Inflammatory macrophage (primary cell): ENCODE results near the gene BAIAP2L2.
"Not testable (repeated sequence)": the region's sequence is repeated elsewhere in the genome, so short reads cannot be mapped to it uniquely, and the experiment has no call there.

Experiments used
- DNase-seq, 2 donors: peaks; one replicate each; pipeline ENCODE4 v3.0.0-alpha.2; 2020 to 2022

Gene BAIAP2L2

DNA sequence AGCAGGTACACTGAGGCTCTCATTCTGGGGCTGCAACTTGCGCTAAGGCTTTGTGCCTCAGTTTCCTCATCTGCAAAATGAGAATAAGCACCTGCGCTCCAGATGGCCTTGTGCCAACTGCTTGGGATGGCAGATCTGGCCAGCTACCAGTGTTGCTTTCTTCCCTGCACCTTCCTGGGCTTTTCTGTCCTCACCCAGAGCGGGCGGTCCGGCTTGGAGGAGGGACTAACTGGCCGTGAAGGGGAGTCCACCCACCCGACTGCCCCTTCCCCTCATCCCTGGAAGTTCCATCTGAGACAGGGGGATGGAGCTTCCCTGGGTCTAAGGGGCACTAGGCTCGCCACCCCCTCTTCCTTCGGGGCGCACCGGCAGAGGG, 30.0 kb downstream of the BAIAP2L2 start:
- no peak for DNase-seq

DNA sequence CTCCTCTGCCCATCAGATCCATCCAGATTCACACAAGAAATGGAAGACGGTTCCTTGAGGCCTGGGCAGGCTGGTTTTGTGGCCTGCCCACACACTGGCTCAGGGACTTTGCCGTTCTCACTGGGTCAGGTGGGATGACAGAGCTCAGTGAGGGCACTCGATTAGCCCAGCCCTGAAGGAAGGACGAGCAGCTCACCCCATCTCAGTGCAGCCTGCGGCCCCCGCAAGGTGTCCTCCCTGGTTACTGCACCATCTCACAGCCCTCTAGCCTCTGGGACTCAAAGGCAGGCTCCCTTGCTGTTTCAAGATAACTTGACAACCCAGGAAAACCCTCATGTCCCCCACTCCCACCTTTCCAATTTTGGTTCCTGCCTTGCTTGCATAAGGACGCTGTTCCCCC, 30.7 kb downstream of the BAIAP2L2 start:
- no peak for DNase-seq

DNA sequence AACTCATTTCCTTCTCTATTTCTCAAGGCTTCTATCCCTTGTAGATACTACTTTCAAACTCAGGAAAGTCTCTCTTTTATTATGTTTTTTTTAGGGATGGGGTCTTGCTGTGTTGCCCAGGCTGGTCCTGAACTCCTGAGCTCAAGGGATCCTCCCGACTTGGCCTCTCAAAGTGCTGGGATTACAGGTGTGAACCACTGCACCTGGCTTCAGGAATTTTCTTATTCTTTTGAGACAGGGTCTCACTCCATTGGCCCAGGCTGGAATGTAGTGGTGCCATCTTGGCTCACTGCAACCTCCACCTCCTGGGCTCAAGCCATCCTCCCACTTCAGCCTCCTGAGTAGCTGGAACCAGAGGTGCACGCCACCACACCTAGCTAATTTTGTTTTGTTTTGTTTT, 31.3 kb downstream of the BAIAP2L2 start:
- DNase-seq = not testable (repeated sequence)

DNA sequence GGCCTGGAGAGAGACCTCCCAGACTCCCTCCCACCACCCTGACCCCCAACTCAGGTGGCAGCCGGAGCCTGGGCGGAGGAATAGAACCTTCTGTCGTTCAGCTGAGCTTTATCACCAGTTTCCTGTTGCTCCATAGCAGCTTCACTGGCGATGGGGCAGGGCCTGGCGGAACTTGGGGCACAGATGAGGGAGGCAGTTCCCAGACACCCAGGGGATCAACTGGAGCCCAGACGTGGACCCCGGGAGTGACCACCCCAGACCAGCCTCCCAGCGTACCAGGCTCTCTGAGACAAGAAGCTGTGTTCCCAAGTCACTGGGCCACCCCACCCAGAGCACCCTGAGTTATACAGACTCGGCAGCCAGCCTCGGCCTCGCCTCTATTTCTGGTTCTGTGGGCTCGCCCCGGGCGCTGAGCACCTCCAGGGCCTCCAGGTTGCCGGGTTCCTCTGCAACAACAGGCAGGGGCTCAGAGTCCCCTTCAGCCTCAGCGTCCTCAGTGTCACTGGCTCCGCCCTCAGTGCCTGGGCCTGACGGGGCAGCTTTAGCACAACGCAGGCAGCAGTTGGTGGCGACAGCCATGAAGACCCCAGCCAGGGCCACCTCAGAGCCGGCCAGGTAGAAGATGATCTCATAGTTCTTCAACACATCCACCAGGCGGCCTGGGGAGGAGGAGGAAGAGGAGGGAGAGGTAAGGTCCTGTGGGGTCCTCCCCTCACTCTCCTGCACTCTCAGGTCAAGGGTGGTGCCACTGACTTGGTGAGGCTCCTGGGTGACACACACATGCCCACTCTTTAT, 32.2 kb downstream of the BAIAP2L2 start:
- DNase-seq = no peak

DNA sequence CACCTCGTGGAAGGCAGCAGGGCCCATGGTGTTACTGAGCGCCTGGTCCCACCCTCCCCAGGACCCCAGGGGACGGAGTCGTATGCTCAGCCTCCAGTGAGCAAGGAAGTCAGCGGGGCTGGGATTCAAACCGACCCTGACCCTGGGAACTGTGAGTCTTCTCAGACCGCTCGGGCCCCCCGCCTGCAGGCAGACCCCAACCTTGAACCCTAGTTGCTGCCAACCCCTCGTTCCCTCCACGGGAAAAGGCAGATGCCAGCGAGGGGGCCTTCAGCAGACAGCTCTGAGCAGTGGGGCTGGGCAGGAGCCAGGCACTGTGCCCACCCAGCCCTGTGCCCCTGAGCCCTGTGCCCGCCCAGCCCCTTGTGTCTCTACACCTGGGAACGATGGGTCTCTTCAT, 32.9 kb downstream of the BAIAP2L2 start:
- DNase-seq = no peak

DNA sequence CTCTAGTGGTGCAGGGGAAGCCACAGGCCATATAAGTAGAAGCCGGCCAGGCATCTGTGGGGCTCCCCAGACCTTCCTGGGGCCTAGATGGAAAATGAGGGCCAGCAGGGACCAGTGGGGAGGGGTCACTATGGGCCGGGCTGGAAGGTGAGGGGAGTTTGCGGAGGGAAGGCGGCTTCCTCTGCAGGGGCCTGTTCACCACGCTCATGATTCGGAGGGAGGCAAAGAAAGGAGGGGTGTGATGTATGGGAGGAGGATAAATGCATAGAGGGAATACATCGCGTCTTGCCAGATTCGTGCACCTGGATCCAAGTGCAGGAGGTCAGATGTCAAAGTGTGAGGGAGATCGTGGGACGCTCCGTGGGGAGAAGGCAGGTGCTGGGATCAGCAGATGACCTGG, 33.4 kb downstream of the BAIAP2L2 start:
- no peak for DNase-seq

DNA sequence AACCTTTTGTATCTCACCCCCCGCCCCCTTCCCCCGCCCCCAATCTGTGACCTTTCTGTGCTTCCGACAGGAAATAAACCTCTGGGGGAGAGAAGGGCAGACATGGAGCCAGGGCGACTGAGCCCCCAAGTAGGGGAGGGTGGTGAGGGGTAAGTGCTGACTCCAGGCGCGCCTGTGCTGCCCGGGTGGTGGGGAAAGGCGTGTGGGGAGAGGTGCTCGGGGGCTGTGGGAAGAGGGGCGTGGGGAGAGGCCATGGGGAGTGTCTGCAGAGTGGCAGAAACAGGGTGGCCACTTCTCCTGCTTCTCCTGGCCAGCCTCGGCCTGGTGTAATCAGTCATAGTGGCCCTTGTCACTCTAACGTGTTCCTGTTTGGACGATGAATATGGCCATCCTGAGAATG, 34.5 kb downstream of the BAIAP2L2 start:
- DNase-seq = no peak

DNA sequence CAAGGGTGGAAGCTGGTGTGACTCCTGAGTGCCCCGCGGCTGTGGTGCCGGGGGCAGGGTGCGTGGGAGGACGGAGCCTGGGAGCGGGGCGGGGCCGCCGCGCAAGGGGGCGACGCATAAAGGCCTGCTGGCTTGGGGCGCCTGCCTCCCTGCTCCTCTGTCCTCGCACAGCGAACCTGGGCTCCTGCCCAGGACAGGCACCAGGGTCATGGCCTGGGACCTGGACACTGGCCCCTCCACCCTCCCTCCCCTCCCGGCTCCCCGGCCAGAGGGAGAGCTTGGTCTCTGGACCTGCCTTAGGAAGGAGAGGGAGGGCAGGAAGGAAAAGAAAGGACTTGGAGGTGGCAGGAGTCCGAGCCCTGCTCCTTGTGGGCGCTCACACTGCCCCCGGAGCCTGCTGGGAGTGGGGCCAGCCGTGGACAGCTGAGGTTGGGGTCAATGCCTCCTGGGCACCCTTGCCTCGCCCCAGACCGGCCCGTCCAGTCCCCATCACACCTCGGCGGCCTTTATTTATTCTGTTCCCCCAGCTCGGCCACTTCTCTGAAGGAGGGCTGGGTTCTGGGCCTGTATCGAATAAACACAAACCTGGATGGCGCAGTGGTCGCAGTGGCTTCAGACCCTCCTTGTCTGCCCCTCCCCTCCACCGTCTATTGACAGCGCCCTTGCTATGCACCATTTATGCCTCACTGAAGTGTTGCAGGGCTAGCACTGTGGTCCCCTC, 35.2 kb downstream of the BAIAP2L2 start:
- DNase-seq = no peak

DNA sequence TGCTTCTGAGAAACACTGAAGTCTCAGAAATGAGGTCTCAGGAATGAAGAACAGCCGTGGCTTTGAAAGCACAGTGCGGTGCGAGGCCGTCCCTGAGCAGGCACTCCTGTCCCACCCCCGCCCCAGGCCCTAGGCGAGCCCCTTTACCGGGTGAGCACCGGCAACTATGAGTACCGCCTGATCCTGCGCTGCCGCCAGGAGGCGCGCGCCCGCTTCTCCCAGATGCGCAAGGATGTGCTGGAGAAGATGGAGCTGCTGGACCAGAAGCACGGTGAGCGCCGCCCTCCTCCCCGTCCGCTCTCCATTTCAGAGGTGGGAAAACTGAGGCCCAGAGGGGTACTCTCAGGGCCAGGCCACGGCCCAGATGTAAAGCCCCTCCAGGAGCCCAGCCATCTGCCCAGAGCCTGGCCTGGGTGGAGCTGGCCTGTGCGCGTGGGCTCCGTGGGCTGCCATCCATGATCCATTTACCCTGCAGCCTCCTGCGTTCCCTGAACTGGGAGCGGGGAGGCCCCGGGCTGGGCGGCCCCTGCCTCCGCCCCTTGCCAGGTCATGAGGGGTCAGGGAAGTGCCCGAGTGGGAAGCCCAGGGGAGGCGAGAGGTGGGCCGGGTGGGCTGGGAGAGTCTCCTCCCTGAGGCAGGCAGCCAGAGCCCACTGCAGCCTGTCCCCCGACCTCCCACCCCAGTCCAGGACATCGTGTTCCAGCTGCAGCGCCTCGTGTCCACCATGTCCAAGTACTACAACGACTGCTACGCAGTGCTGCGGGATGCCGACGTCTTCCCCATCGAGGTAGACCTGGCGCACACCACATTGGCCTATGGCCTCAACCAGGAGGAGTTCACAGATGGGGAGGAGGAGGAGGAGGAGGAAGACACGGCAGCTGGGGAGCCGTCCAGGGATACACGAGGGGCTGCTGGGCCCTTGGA, 36.0 kb downstream of the BAIAP2L2 start:
- no peak for DNase-seq

DNA sequence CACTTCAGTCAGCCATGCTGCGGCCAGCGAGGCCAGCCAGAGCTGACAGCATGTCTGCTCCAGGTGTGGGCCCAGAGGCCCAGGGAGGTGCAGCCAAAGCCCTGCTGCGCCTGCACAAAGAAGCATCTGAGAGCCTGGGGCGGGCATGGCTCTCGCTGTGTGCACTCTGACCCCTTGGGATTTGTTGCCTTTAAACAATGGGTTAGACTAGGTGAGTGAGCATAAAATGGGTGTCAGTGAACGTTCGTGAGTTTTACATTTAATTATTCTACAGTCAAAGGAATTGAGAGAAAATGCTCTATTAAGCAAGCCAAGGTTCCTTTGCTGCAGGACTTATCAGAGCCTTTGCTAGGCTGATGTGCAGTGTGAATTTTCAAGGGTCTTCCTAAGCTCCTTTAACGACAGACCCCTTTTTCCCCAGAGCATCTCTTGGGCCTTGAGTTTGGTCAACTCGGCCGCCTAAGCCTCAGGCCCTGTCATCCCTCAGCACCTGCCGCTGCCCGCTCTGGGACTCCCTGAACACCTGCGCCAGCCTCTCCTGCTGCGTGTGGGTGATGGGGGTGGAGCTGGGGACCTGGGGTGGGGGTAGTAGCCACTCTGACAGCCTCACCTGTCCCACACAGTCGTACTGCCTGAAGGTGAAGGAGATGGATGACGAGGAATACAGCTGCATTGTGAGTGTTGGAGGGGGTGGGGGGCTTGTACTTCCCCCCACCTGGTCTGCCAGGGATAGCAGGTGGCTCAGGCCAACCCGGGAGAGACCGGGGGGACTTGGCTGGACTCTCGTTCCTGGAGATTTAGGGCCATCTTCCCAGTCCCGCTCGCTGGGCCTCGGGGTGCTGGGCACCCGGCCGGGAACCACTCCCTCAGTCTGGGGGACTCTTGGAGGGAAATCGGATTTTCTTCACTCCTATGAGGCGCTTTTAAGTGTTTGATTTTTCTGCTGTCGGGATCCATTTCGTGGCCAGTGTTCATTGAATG, 37.0 kb downstream of the BAIAP2L2 start:
- no peak for DNase-seq

DNA sequence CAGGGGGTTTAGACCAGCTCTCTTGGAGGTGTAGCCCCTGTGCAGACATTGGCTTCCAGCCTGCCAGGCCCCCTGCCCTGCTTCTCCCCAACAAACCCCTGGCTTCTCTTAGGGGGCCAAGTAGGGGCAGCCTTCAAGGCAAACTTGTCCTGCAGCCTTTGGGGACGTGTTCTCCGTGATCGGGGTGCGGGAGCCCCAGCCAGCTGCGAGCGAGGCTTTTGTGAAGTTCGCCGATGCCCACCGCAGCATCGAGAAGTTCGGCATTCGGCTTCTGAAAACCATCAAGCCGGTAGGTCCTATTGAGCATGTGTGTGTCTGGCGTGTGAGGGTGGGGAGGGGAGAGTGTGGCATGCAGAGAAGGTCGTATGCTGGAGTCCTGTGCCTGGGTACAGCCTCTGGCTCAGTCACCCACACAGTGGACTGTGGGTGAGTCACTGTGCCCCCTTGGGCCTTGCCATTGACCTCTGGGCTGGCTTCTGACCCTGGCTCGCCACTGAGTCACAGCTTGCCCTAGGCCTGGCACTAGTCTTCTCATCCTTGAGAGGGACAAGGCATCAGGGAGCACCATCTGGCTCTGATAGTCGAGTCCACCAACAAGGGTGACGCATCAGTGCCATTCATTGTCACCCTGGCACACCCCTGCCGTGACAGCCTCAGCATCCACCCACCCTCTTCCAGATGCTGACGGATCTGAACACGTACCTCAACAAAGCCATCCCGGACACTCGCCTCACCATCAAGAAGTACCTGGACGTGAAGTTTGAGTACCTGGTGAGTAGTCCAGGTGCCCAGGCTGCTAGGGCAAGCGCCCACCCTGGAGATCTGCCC, 37.9 kb downstream of the BAIAP2L2 start:
- no peak for DNase-seq

DNA sequence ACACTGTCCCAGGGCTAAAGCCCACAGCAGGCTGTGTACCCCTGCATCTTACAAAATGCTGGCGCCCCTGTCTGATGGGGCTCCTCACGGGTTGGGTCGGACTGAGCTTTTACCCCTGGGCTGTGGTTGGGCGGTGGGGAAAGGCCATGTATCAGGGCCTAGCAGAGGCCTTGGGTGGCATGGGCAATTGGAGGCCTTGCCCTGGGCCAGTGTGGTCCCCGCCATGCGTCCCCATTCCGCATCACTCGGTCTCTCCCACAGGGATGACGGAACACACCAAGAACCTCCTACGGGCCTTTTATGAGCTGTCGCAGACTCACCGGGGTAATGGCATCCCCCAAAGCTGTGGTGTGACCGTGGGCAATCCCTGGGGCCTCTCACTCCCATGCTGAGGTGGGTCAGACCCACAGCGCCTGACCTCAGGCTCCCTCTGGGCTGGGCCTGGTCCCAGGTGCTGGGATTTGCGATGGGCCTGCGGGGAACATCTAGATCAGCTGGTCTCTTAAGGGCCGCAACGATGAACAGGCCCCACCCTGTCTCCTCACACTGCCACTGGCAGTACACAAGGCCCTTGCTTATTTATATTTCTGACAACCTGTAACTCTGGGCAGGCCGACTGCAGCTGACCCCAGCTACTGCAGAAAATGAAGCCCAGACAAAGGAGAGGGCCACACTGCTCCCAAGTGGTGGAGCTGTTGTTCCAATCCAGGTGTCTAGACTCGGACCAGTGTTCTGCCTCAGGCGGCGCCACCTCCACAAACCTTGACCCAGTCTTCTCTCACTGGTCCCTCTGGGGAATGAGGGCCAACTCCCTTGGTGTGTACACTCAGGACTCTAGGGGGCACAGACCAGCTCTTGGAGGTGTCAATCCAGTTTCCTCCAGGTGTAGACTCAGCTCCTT, 38.8 kb downstream of the BAIAP2L2 start:
- no peak for DNase-seq

DNA sequence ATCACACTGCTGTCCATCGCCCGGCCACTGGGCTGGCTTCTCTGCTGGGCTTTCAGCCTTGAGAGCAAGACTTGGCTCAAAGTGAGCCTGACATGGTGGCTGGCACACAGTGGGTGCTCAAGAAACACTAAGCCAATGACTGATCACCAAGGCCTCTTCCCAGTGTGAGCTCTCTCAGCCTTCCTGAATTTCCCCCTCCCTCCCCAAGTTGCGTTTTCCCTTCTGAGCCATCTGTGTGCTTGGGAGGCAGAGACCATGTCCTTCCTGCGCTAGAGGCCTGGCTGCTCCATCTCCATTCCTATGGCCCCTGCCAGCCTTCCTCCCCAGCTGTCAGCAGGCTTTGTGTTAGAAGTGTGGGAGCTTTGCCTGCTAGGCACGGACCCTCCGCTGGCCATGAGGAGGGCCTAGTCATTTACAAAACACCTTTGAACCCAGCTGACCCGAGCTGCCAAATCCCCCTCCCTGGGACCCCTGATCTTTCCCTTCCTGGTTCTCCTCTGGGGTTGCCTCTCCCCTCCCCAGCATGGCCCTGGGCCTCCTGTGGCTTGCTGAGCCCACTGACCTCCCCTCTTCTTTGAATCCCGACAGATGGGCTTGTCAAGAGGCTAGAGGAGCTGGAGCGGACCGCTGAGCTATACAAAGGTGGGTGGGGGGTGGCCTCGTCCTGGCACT, 40.1 kb downstream of the BAIAP2L2 start:
- no peak for DNase-seq

DNA sequence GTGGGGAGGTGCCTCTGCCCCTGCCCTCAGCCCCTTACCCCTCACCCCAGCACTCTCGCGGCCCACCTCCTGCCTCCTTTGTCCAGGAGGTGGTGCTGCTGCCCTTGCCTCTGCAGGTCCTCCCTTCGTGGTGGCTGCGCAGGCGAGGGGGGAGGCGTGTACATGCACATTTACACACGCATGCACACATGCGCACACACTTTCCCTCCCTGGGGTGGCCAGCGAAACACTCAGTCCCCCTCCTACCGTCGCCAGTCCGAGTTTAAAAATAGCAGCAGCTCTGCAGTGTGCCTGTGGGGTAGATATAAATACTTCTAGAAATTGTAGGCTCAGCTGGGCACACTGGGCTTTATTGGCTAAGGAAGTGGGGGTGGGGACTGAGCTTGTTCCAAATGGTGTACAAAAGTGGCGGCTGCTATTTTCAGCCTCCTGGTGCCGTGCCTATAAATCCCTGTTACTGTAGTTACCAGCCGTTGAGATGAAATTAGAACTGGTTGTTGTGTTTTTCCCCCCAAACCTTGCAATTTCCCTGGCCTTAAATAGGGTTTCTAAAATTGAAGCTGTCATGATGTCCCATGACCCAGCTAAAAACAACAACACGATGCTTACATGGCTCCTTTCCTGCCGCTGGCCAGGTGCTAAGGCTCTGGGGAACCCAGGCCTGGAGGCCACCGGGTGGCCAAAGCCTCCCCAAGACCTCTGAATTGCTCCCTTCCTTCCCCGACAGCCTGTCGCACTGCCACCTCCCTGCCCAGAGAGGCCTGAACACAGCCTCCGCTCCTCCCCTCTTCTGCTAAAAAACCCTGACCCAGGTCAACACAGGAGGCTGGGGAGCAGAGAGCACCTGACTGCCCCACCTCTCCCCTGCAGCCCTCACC, 40.9 kb downstream of the BAIAP2L2 start:
- no peak for DNase-seq

DNA sequence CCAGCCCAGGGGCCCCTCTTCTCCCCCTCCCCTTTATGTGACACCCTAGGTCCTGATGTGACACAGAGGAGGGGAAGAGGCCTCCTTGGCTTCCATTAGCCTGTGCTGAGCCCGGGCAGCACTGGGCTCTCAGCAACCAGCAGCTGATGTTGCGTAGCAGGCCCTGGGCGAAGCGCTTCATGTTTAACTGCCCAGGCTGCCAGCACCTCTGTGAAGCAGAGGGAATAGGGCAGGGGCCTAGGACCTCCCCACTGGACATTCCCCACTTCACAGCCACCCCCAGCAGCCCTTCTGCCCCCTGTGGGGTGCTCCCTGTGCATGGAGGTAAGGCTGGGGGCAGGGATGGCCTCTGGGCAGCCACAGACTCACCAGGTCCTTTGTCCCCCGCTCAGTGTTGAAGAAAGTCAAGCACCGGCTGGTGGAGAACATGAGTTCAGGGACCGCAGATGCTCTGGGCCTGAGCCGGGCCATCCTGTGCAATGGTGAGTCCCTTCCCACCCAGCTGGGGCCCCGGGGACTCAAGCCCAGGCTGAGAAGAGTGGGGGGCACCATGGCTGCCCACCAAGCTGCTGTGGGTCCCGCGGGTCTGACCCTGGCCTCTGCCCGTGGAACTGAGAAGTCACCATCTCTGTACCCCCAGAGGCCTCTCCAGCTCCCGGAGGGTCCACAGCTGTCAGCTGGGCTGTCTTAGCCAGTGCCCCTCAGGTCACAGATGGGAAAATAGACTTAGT, 41.7 kb downstream of the BAIAP2L2 start:
- no peak for DNase-seq

DNA sequence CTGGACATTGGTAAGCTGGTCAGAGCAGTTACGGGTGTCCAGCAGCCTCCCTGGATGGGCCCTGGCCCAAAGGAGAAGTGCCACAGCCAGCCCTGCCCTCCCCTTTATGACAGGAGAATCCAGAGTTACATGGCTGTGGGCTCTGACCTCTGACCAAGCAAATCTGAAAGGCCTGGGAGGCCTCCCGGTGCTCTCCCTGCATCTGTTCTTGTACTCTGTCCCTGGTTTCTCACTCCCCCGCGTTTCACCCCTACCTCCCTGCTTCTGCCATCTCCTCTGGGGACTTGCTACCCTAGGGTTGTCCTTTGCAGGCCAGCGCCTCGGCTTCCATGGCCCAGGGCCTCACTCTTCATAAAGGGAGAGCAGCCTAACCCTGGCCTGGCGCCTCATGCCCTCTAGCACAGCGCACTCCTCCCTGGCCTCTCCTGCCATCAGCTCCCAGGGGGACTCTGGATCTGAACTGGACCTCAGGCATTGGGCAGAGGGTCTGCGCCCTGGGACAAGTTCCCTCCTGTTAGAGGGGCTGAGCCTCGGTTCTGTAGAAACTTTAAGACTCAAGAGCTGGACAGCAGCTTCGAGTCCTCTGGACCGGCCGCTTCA, 42.6 kb downstream of the BAIAP2L2 start:
- DNase-seq = no peak

DNA sequence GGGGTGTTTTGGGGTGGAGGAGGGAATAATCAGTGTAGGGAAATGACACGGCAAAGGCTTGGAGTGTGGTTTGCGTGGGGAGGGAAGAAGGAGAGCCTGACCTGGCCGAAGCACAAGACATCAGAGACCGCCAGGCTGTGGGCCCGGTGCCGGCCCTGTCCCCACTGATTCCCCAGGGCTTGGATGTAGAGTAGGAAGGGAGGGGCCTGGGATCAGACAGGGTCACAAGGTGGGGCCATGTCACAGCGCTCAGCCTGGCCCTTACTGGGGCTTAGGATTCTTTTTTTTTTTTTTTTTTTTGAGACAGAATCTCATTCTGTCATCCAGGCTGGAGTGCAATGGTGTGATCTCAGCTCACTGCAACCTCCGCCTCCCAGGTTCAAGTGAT, 43.5 kb downstream of the BAIAP2L2 start:
- DNase-seq = no peak
